SK-N-SH treated with all-trans-retinoic acid at 6 μM for 48 hours (cell line): ENCODE measurements around the gene SLC6A3.

Experiments
- ATAC-seq: fragments of 200-7000 bp; cut with Tn5 transposase; 3 replicates; pipeline ENCODE4 v1.9.1; 2020; ENCODE audit warnings: mild to moderate bottlenecking, moderate library complexity
- ARNTL ChIP-seq: fragments of 450-650 bp; formaldehyde crosslinking; IDR thresholded peaks from 2 replicates; pipeline ENCODE4 v1.5.0; 2020; ENCODE audit warnings: low read depth, mild to moderate bottlenecking, moderate library complexity, borderline replicate concordance
- BACH2 ChIP-seq: fragments of 250-450 bp; sonication (Bioruptor Pico); IDR thresholded peaks from 2 replicates; pipeline ENCODE4 v1.9.0; 2021; ENCODE audit warnings: mild to moderate bottlenecking, borderline replicate concordance
- CREB5 ChIP-seq: fragments of 250-450 bp; sonication (Bioruptor Pico); IDR thresholded peaks from 2 replicates; pipeline ENCODE4 v1.5.1; 2020; ENCODE audit warnings: low read depth, mild to moderate bottlenecking, moderate library complexity
- CSDC2 ChIP-seq: fragments of 250-450 bp; sonication (Bioruptor Pico); IDR thresholded peaks from 2 replicates; pipeline ENCODE4 v1.5.0; 2020; ENCODE audit warnings: mild to moderate bottlenecking, moderate library complexity
- ESRRG ChIP-seq: fragments of 250-450 bp; sonication (Bioruptor Pico); IDR thresholded peaks from 2 replicates; pipeline ENCODE4 v1.6.1; 2021; ENCODE audit warnings: mild to moderate bottlenecking
- GLIS3 ChIP-seq: fragments of 250-450 bp; sonication (Bioruptor Pico); IDR thresholded peaks from 2 replicates; pipeline ENCODE4 v1.5.0; 2020; ENCODE audit warnings: mild to moderate bottlenecking, moderate library complexity
- ISL1 ChIP-seq: fragments of 250-450 bp; sonication (Bioruptor Pico); IDR thresholded peaks from 2 replicates; pipeline ENCODE4 v2.1.2; 2022; ENCODE audit warnings: mild to moderate bottlenecking, moderate library complexity
- OSR1 ChIP-seq: fragments of 250-450 bp; sonication (Bioruptor Pico); IDR thresholded peaks from 2 replicates; pipeline ENCODE4 v1.8.0; 2022; ENCODE audit warnings: moderate library complexity, mild to moderate bottlenecking, inconsistent platforms
- PATZ1 ChIP-seq: fragments of 250-450 bp; sonication (Bioruptor Pico); IDR thresholded peaks from 2 replicates; pipeline ENCODE4 v1.8.0; 2020; ENCODE audit warnings: mild to moderate bottlenecking, moderate library complexity, borderline replicate concordance
- PPARA ChIP-seq: fragments of 250-450 bp; sonication (Bioruptor Pico); IDR thresholded peaks from 2 replicates; pipeline ENCODE4 v1.5.0; 2020; ENCODE audit warnings: mild to moderate bottlenecking, borderline replicate concordance
- RARB ChIP-seq: fragments of 250-450 bp; sonication (Bioruptor Pico); IDR thresholded peaks from 2 replicates; pipeline ENCODE4 v1.8.0; 2021; ENCODE audit warnings: mild to moderate bottlenecking, moderate library complexity
- SNAI2 ChIP-seq: fragments of 250-450 bp; sonication (Bioruptor Pico); IDR thresholded peaks from 2 replicates; pipeline ENCODE4 v1.5.0; 2020; ENCODE audit warnings: mild to moderate bottlenecking, moderate library complexity
- TCF4 ChIP-seq: fragments of 250-450 bp; sonication (Bioruptor Pico); IDR thresholded peaks from 2 replicates; pipeline ENCODE4 v1.8.0; 2021; ENCODE audit warnings: mild to moderate bottlenecking, moderate library complexity, borderline replicate concordance
- TOX ChIP-seq: fragments of 250-450 bp; sonication (Bioruptor Pico); IDR thresholded peaks from 2 replicates; pipeline ENCODE4 v1.8.0; 2021; ENCODE audit warnings: mild to moderate bottlenecking, moderate library complexity, borderline replicate concordance
- TSHZ2 ChIP-seq: fragments of 250-450 bp; sonication (Bioruptor Pico); IDR thresholded peaks from 2 replicates; pipeline ENCODE4 v1.5.0; 2020; ENCODE audit warnings: mild to moderate bottlenecking, moderate library complexity
- ZC3H10 ChIP-seq: fragments of 250-450 bp; sonication (Bioruptor Pico); IDR thresholded peaks from 2 replicates; pipeline ENCODE4 v1.5.1; 2021; ENCODE audit warnings: mild to moderate bottlenecking, moderate library complexity
- ZFP3 ChIP-seq: fragments of 250-450 bp; sonication (Bioruptor Pico); IDR thresholded peaks from 2 replicates; pipeline ENCODE4 v1.5.0; 2020; ENCODE audit warnings: mild to moderate bottlenecking, moderate library complexity
- ZFP30 ChIP-seq: fragments of 450-650 bp; formaldehyde crosslinking; IDR thresholded peaks from 2 replicates; pipeline ENCODE4 v1.5.0; 2022; ENCODE audit warnings: mild to moderate bottlenecking, moderate library complexity
- ZNF565 ChIP-seq: fragments of 450-650 bp; formaldehyde crosslinking; conservative IDR thresholded peaks from 2 replicates; pipeline ENCODE4 v1.5.0; 2020; ENCODE audit warnings: low read depth, mild to moderate bottlenecking, moderate library complexity
- ZNF70 ChIP-seq: fragments of 450-650 bp; formaldehyde crosslinking; IDR thresholded peaks from 2 replicates; pipeline ENCODE4 v1.5.0; 2020; ENCODE audit warnings: mild to moderate bottlenecking, moderate library complexity
- ZNF8 ChIP-seq: fragments of 450-650 bp; formaldehyde crosslinking; IDR thresholded peaks from 2 replicates; pipeline ENCODE4 v1.5.0; 2020; ENCODE audit warnings: mild to moderate bottlenecking, moderate library complexity
- TF ChIP-seq, protein P1 (sequence below): fragments of 250-450 bp; sonication (Bioruptor Pico); IDR thresholded peaks from 2 replicates; pipeline ENCODE4 v1.8.0; 2021; ENCODE audit warnings: low read depth, mild to moderate bottlenecking, moderate library complexity, borderline replicate concordance
- TF ChIP-seq, protein P2 (sequence below): fragments of 250-450 bp; sonication (Bioruptor Pico); IDR thresholded peaks from 2 replicates; pipeline ENCODE4 v1.5.1; 2021; ENCODE audit warnings: mild to moderate bottlenecking, moderate library complexity

Gene SLC6A3

GRCh38 chr5:1396293-1396816, 48.9 kb downstream of the SLC6A3 start:
- no peak for ATAC-seq
- no peak for TF ChIP-seq ISL1 (CRISPR knock-in tag)
- no peak for TF ChIP-seq PATZ1
- TF ChIP-seq ZFP30 = no peak
- TF ChIP-seq, protein P1, sequence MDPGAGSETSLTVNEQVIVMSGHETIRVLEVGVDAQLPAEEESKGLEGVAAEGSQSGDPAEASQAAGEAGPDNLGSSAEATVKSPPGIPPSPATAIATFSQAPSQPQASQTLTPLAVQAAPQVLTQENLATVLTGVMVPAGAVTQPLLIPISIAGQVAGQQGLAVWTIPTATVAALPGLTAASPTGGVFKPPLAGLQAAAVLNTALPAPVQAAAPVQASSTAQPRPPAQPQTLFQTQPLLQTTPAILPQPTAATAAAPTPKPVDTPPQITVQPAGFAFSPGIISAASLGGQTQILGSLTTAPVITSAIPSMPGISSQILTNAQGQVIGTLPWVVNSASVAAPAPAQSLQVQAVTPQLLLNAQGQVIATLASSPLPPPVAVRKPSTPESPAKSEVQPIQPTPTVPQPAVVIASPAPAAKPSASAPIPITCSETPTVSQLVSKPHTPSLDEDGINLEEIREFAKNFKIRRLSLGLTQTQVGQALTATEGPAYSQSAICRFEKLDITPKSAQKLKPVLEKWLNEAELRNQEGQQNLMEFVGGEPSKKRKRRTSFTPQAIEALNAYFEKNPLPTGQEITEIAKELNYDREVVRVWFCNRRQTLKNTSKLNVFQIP (CRISPR knock-in tag) = no peak
- TF ChIP-seq OSR1 = no peak
- TF ChIP-seq BACH2 (CRISPR knock-in tag) = no peak
- TF ChIP-seq GLIS3 (CRISPR knock-in tag) = no peak
- no peak for TF ChIP-seq CREB5
- no peak for TF ChIP-seq PPARA (CRISPR knock-in tag)
- no peak for TF ChIP-seq ZNF8
- TF ChIP-seq RARB (CRISPR knock-in tag) = no peak
- TF ChIP-seq, protein P2, sequence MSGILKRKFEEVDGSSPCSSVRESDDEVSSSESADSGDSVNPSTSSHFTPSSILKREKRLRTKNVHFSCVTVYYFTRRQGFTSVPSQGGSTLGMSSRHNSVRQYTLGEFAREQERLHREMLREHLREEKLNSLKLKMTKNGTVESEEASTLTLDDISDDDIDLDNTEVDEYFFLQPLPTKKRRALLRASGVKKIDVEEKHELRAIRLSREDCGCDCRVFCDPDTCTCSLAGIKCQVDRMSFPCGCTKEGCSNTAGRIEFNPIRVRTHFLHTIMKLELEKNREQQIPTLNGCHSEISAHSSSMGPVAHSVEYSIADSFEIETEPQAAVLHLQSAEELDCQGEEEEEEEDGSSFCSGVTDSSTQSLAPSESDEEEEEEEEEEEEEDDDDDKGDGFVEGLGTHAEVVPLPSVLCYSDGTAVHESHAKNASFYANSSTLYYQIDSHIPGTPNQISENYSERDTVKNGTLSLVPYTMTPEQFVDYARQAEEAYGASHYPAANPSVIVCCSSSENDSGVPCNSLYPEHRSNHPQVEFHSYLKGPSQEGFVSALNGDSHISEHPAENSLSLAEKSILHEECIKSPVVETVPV (CRISPR knock-in tag) = no peak
- no peak for TF ChIP-seq ZFP3 (CRISPR knock-in tag)
- no peak for TF ChIP-seq ZNF70 (CRISPR knock-in tag)
- TF ChIP-seq ZC3H10 (CRISPR knock-in tag) = no peak
- TF ChIP-seq TOX (CRISPR knock-in tag) = no peak
- no peak for TF ChIP-seq SNAI2 (CRISPR knock-in tag)

- no peak for ATAC-seq
- no peak for TF ChIP-seq ZNF565 (CRISPR knock-in tag)
- no peak for TF ChIP-seq SNAI2 (CRISPR knock-in tag)
- no peak for TF ChIP-seq RARB (CRISPR knock-in tag)
- TF ChIP-seq OSR1 = no peak
- no peak for TF ChIP-seq BACH2 (CRISPR knock-in tag)
- no peak for TF ChIP-seq CREB5
- TF ChIP-seq TOX (CRISPR knock-in tag) = no peak
- TF ChIP-seq TSHZ2 (CRISPR knock-in tag) = no peak
- TF ChIP-seq ISL1 (CRISPR knock-in tag) = no peak
- no peak for TF ChIP-seq ARNTL (CRISPR knock-in tag)
- no peak for TF ChIP-seq PPARA (CRISPR knock-in tag)
- TF ChIP-seq, protein P1 (CRISPR knock-in tag) = no peak
- TF ChIP-seq GLIS3 (CRISPR knock-in tag) = no peak
- no peak for TF ChIP-seq ZFP30
- TF ChIP-seq TCF4 (CRISPR knock-in tag) = no peak
- no peak for TF ChIP-seq CSDC2
- TF ChIP-seq PATZ1 = no peak
- TF ChIP-seq ESRRG (CRISPR knock-in tag) = no peak
Measured at GRCh38 chr5:1394881-1395860, 50.1 kb downstream of the SLC6A3 start.
